Loucy (cell line): ENCODE measurements around the gene SLC27A2.

ENCODE experiments used
- H2AFZ ChIP-seq: fragments of 200-600 bp; sonication (generic); 2 replicates; pipeline ENCODE4 v1.6.0; 2016; ENCODE audit warnings: antibody characterized with exemption, mild to moderate bottlenecking, low read length, moderate library complexity
- H3F3A ChIP-seq: fragments of 200-600 bp; 2 replicates; pipeline ENCODE4 v1.6.0; 2016; ENCODE audit warnings: antibody characterized with exemption, low read depth, mild to moderate bottlenecking
- H3K27me3 ChIP-seq: fragments of 200-600 bp; sonication (generic); 2 replicates; pipeline ENCODE4 v1.6.1; 2014; ENCODE audit warnings: low read length, mild to moderate bottlenecking; ENCODE audit not compliant: insufficient read depth, poor library complexity, severe bottlenecking
- H3K36me3 ChIP-seq: fragments of 200-600 bp; sonication (generic); 2 replicates; pipeline ENCODE4 v1.6.1; 2016; ENCODE audit warnings: low read length; ENCODE audit not compliant: insufficient read depth
- H3K4me1 ChIP-seq: fragments of 200-600 bp; sonication (generic); 2 replicates; pipeline ENCODE4 v1.5.1; 2014; ENCODE audit warnings: low read length, mild to moderate bottlenecking; ENCODE audit not compliant: insufficient read depth, poor library complexity, severe bottlenecking
- H3K4me2 ChIP-seq: fragments of 200-600 bp; sonication (generic); 2 replicates; pipeline ENCODE4 v1.6.0; 2014; ENCODE audit warnings: antibody characterized with exemption, low read length, low read depth, mild to moderate bottlenecking; ENCODE audit not compliant: poor library complexity, severe bottlenecking
- H3K4me3 ChIP-seq: fragments of 200-600 bp; sonication (generic); 2 replicates; pipeline ENCODE4 v1.5.1; 2014; ENCODE audit warnings: low read length, mild to moderate bottlenecking, mixed read lengths; ENCODE audit not compliant: poor library complexity, severe bottlenecking
- H3K79me2 ChIP-seq: fragments of 200-600 bp; sonication (generic); 2 replicates; pipeline ENCODE4 v1.6.1; 2014; ENCODE audit warnings: low read length; ENCODE audit not compliant: insufficient read depth
- H3K9ac ChIP-seq: fragments of 200-600 bp; sonication (generic); 2 replicates; pipeline ENCODE4 v1.6.0; 2014; ENCODE audit warnings: mild to moderate bottlenecking, low read depth, low read length, moderate library complexity; ENCODE audit not compliant: poor library complexity, severe bottlenecking
- H3K9me2 ChIP-seq: fragments of 200-600 bp; sonication (generic); replicated peaks from 2 replicates; pipeline ENCODE4 v1.6.1; 2016; ENCODE audit warnings: low read depth, low read length, mixed read lengths
- H3K9me3 ChIP-seq: fragments of 200-600 bp; sonication (generic); 2 replicates; pipeline ENCODE4 v1.6.1; 2014; ENCODE audit warnings: mild to moderate bottlenecking, antibody characterized with exemption, low read length, low read depth; ENCODE audit not compliant: insufficient read depth
- H4K20me1 ChIP-seq: fragments of 200-600 bp; sonication (generic); 2 replicates; pipeline ENCODE4 v1.6.0; 2014; ENCODE audit warnings: antibody characterized with exemption, low read length, mild to moderate bottlenecking; ENCODE audit not compliant: insufficient read depth, poor library complexity, severe bottlenecking
- CTCF ChIP-seq: fragments of 200-600 bp; sonication (generic); conservative IDR thresholded peaks from 2 replicates; pipeline ENCODE4 v1.5.1; 2014; ENCODE audit warnings: mild to moderate bottlenecking, antibody characterized with exemption, low read length
- EZH2phosphoT487 ChIP-seq: fragments of 200-600 bp; IDR thresholded peaks from 2 replicates; pipeline ENCODE4 v1.6.1; 2018; ENCODE audit warnings: antibody characterized with exemption, mild to moderate bottlenecking, moderate library complexity, borderline replicate concordance

The SLC27A2 gene

GRCh38 chr15:50259276-50259675 lies 77.3 kb downstream of the SLC27A2 start:
- peak overlapping the region; percentile 73 for H3K9ac ChIP-seq
- peak overlapping the region; percentile 62 for H3K4me3 ChIP-seq
- no peaks in the 10 kb centered on the region for H3K9me2 ChIP-seq
- no peaks in the 10 kb centered on the region for H4K20me1 ChIP-seq
- no peak overlapping the region; the same call in 1 of the 2 replicates for H2AFZ ChIP-seq
- H3K27me3 ChIP-seq, result no peaks in the 10 kb centered on the region
- H3F3A ChIP-seq, result peaks cover 18% of the 10 kb centered on the region
- TF ChIP-seq CTCF, result no peak
- no peak for TF ChIP-seq EZH2phosphoT487
- H3K79me2 ChIP-seq, result no peaks in the 10 kb centered on the region
- peaks cover 83% of the 10 kb centered on the region for H3K4me1 ChIP-seq
- no peaks in the 10 kb centered on the region for H3K36me3 ChIP-seq
- H3K4me2 ChIP-seq, result peak overlapping the region; percentile 82
- no peaks in the 10 kb centered on the region for H3K9me3 ChIP-seq

GRCh38 chr15:50260969-50261496 lies 79.0 kb downstream of the SLC27A2 start:
- peaks cover 18% of the 10 kb centered on the region for H3F3A ChIP-seq
- H3K27me3 ChIP-seq, result no peaks in the 10 kb centered on the region
- H2AFZ ChIP-seq, result no peak overlapping the region
- peaks cover 97% of the 10 kb centered on the region for H3K4me1 ChIP-seq
- no peaks in the 10 kb centered on the region for H3K9me3 ChIP-seq
- H3K9ac ChIP-seq, result peak overlapping the region; percentile 61
- no peak for TF ChIP-seq EZH2phosphoT487
- TF ChIP-seq CTCF, result no peak
- H3K4me3 ChIP-seq, result peak overlapping the region; percentile 62
- no peaks in the 10 kb centered on the region for H3K36me3 ChIP-seq
- no peaks in the 10 kb centered on the region for H4K20me1 ChIP-seq
- H3K79me2 ChIP-seq, result no peaks in the 10 kb centered on the region
- H3K9me2 ChIP-seq, result no peaks in the 10 kb centered on the region
- H3K4me2 ChIP-seq, result peak overlapping the region; percentile 82

- H3K9me2 ChIP-seq, result no peaks in the 10 kb centered on the region
- H4K20me1 ChIP-seq, result no peaks in the 10 kb centered on the region
- no peaks in the 10 kb centered on the region for H3K36me3 ChIP-seq
- H3F3A ChIP-seq, result peaks cover 18% of the 10 kb centered on the region
- no peaks in the 10 kb centered on the region for H3K79me2 ChIP-seq
- H3K4me3 ChIP-seq, result peak overlapping the region; percentile 50
- H3K4me2 ChIP-seq, result peak overlapping the region; percentile 75
- peaks cover 88% of the 10 kb centered on the region for H3K4me1 ChIP-seq
- TF ChIP-seq CTCF, result peak; percentile 52
- no peak for TF ChIP-seq EZH2phosphoT487
- H3K27me3 ChIP-seq, result no peaks in the 10 kb centered on the region
- no peak overlapping the region for H2AFZ ChIP-seq
- H3K9me3 ChIP-seq, result no peaks in the 10 kb centered on the region
- H3K9ac ChIP-seq, result peak overlapping the region; percentile 64
Measured at GRCh38 chr15:50261981-50262380, 80.0 kb downstream of the SLC27A2 start.
